C4-2B (cell line): ENCODE measurements around the gene PLEKHG1.

Experiments used
- H3K27ac ChIP-seq: fragments of 450-650 bp; 2 replicates; pipeline ENCODE4 v1.5.1; 2017
- ZFX ChIP-seq: fragments of 450-650 bp; IDR thresholded peaks from 2 replicates; pipeline ENCODE4 v1.6.1; 2017
- TF ChIP-seq, protein P1 (sequence below): fragments of 450-650 bp; conservative IDR thresholded peaks from 2 replicates; pipeline ENCODE4 v1.5.1; 2017; ENCODE audit warnings: mild to moderate bottlenecking

PLEKHG1 gene

DNA sequence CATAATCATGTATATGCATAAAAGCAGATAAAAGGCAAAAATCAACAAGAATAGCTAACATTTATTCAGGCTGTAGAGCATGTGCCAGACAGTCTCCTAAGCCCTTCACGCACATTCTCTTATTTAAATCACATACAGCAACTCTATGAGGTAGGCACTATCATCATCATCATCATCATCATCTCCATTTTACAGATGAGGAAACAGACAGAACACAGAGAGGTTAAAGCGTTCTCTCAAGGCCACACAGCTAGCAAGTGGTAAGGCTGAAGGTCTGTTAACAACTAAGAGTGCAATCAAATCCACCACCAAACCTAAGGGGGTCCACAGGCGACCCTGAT is 857 bp upstream of the PLEKHG1 start:
- no peak for TF ChIP-seq ZFX
- TF ChIP-seq, protein P1, sequence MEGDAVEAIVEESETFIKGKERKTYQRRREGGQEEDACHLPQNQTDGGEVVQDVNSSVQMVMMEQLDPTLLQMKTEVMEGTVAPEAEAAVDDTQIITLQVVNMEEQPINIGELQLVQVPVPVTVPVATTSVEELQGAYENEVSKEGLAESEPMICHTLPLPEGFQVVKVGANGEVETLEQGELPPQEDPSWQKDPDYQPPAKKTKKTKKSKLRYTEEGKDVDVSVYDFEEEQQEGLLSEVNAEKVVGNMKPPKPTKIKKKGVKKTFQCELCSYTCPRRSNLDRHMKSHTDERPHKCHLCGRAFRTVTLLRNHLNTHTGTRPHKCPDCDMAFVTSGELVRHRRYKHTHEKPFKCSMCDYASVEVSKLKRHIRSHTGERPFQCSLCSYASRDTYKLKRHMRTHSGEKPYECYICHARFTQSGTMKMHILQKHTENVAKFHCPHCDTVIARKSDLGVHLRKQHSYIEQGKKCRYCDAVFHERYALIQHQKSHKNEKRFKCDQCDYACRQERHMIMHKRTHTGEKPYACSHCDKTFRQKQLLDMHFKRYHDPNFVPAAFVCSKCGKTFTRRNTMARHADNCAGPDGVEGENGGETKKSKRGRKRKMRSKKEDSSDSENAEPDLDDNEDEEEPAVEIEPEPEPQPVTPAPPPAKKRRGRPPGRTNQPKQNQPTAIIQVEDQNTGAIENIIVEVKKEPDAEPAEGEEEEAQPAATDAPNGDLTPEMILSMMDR, result no peak
- no peak overlapping the region for H3K27ac ChIP-seq

DNA sequence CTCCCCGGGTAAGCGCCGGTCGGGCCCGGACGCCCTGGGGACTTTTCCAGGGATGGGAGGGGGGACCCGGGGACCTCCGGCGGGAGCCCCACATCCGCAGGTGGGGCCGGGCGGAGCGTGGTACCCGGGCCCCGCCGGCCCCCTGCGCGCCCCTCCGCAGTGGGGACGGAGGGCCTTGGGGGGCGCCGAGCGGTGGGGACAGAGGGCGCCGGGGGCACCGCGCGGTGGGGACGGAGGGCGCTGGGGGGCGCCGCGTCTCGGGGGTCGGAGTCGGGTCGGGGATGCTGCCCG is 270 bp downstream of the PLEKHG1 start:
- H3K27ac ChIP-seq, result no peak overlapping the region
- TF ChIP-seq, protein P1, result no peak
- no peak for TF ChIP-seq ZFX

DNA sequence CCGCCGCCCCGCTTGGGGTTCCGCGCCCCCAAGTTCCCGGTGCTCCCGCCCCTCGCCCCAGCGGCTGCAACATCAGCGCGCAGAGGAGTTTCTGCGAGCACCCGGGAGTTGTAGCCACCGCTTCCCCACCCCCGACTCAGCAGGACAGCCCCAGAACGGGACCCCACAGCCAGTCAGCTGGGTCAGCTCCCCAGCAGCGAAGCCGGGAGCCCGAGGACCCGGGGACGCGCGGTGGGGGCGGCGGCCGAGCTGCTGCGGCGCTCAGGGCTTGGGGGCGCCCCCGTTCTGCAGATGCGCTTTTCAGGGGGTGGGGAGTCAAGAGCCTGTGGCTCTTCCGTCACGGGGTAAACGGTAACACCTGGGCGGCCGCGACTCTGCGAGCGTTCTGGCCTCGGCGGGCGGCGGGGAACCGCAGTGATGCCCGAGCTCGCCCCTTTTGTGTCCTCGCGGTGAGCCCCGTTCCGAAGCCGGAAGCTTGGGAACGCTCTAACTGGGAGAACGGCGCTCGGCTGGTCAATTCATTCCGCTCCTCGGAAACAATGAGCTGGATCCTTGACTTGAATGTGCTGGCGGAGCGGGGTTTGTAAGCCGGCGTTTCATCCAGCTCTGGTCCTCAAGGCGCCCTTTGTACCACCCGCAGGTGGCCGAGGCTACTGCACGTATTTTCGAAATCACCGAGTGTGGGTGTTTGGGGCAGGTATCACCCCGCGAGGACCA is 774 bp downstream of the PLEKHG1 start:
- TF ChIP-seq ZFX, result no peak
- TF ChIP-seq, protein P1, result peak; percentile 62
- H3K27ac ChIP-seq, result no peak overlapping the region

DNA sequence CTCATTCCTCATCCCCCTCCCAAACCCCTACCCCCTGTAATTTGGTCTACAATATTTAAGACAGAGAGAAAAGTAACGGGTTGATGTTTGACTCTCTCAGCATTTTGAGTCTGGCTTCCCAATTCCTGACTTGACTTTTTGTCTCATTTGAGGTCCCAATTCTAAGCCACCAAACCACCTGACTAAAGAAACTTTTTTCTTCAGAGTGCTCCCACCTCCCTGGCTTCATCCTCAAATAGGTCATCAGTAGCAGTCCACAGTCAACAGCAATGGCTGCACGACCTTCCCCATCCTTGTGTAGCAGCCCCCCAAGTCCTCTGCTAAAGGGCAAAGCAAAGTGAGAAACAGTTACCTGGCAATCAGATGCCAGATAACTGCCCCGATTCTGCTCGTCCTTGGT is 1.8 kb downstream of the PLEKHG1 start:
- H3K27ac ChIP-seq, result no peak overlapping the region

DNA sequence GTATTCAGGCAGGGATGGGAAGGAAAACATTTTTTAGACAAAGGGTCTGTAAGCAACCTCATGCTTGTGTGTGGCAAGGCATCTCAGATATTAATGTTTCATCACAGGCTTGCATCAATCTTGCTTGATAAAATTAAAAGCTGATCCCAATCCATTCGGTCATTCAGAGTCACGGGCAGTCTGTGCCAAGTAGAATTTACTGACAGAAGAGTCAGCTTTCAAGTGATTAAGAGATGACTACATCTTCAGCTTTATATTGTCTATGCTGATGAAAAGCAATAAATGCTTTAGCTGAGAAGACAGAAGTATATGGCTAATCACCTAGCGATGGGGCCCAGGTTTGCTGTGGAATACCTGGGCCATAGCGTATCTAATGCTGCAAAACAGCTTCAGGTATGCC is 3.5 kb downstream of the PLEKHG1 start:
- TF ChIP-seq ZFX, result no peak
- TF ChIP-seq, protein P1, result no peak
- H3K27ac ChIP-seq, result no peak overlapping the region

More for the DNA sequence above, 1.8 kb downstream of the PLEKHG1 start:
- TF ChIP-seq ZFX, result no peak
- TF ChIP-seq, protein P1, result no peak

DNA sequence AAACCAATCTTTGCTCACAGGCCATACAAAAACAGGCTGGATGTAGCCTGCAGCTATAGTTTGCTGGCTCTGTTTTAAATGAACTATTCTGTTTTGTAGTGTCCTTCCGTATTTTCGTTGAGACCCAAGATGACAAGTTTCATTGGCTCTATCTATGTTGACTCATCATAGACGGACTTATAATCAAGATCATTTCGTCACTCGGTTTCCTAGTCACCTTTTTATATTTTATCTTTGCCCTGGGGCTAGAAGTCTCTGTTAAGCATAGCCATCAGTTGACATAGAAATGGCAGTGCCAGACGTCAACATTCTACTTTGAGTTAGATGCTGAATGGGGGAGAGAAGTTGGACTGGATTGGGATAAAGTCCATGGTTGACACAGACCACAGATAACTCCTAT is 4.8 kb downstream of the PLEKHG1 start:
- no peak overlapping the region for H3K27ac ChIP-seq

DNA sequence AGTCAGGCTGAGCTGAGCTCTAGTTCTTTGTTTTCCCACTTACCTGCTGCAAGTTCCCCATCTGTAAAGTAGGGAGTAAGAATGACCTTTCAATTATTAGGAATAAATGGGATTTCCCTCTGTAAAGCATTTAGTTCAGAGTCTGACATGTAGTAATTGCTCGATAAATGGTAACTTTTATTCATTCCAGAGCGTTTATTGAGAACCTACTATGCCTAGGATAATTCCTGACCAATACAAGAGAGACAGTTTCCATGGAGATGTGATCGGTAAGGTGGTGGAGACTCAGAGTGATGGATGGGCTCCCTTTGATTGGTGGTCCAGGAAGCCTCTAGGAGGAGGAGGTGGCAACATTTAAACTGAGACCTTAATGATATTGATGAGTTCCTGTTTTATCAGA is 5.6 kb downstream of the PLEKHG1 start:
- no peak for TF ChIP-seq ZFX
- TF ChIP-seq, protein P1, result no peak
- H3K27ac ChIP-seq, result no peak overlapping the region

More for the DNA sequence above, 4.8 kb downstream of the PLEKHG1 start:
- TF ChIP-seq, protein P1, result no peak
- TF ChIP-seq ZFX, result no peak
